GM18909 (cell line): ENCODE results near the gene MUC2.
"Not testable (repeated sequence)": the region's sequence is repeated elsewhere in the genome, so short reads cannot be mapped to it uniquely, and the experiment has no call there.

Experiments
- ATAC-seq: cut with Tn5 transposase; IDR thresholded peaks from one replicate; pipeline ENCODE4 v1.9.1; 2021; ENCODE audit warnings: mild to moderate bottlenecking; ENCODE audit not compliant: unreplicated experiment, poor library complexity

The MUC2 gene

GRCh38 chr11:1102221-1102971, 27.7 kb downstream of the MUC2 start:
- no peak for ATAC-seq

GRCh38 chr11:1102996-1103395, 28.3 kb downstream of the MUC2 start:
- ATAC-seq: no peak

- ATAC-seq: no peak
Measured at GRCh38 chr11:1103401-1104360, 29.0 kb downstream of the MUC2 start.

GRCh38 chr11:1104411-1105182, 29.9 kb downstream of the MUC2 start:
- no peak for ATAC-seq

GRCh38 chr11:1105183-1105565, 30.5 kb downstream of the MUC2 start:
- ATAC-seq: no peak

- ATAC-seq: no peak
Measured at GRCh38 chr11:1106387-1106786, 31.7 kb downstream of the MUC2 start.

GRCh38 chr11:1107316-1108245, 32.9 kb downstream of the MUC2 start:
- no peak for ATAC-seq

- no peak for ATAC-seq
Measured at GRCh38 chr11:1108246-1108900, 33.7 kb downstream of the MUC2 start.

- no peak for ATAC-seq
Measured at GRCh38 chr11:1109101-1109917, 34.6 kb downstream of the MUC2 start.

GRCh38 chr11:1109918-1110705, 35.4 kb downstream of the MUC2 start:
- no peak for ATAC-seq

GRCh38 chr11:1111545-1112212, 37.0 kb downstream of the MUC2 start:
- no peak for ATAC-seq

- no peak for ATAC-seq
Measured at GRCh38 chr11:1112351-1113191, 37.9 kb downstream of the MUC2 start.

- no peak for ATAC-seq
Measured at GRCh38 chr11:1113405-1114201, 38.9 kb downstream of the MUC2 start.

GRCh38 chr11:1115292-1115691, 40.6 kb downstream of the MUC2 start:
- ATAC-seq: not testable (repeated sequence)

- ATAC-seq: no peak
Measured at GRCh38 chr11:1116104-1116503, 41.4 kb downstream of the MUC2 start.
